Measurements from ENCODE around the gene RIMBP3B. TPM values are rescaled to one million over a fixed set of nuclear protein-coding genes. Genes with fewer than 3 reads are reported as not detected.
"Not testable (repeated sequence)": the region's sequence is repeated elsewhere in the genome, so short reads cannot be mapped to it uniquely, and the experiment has no call there.

The RIMBP3B gene, protein sequence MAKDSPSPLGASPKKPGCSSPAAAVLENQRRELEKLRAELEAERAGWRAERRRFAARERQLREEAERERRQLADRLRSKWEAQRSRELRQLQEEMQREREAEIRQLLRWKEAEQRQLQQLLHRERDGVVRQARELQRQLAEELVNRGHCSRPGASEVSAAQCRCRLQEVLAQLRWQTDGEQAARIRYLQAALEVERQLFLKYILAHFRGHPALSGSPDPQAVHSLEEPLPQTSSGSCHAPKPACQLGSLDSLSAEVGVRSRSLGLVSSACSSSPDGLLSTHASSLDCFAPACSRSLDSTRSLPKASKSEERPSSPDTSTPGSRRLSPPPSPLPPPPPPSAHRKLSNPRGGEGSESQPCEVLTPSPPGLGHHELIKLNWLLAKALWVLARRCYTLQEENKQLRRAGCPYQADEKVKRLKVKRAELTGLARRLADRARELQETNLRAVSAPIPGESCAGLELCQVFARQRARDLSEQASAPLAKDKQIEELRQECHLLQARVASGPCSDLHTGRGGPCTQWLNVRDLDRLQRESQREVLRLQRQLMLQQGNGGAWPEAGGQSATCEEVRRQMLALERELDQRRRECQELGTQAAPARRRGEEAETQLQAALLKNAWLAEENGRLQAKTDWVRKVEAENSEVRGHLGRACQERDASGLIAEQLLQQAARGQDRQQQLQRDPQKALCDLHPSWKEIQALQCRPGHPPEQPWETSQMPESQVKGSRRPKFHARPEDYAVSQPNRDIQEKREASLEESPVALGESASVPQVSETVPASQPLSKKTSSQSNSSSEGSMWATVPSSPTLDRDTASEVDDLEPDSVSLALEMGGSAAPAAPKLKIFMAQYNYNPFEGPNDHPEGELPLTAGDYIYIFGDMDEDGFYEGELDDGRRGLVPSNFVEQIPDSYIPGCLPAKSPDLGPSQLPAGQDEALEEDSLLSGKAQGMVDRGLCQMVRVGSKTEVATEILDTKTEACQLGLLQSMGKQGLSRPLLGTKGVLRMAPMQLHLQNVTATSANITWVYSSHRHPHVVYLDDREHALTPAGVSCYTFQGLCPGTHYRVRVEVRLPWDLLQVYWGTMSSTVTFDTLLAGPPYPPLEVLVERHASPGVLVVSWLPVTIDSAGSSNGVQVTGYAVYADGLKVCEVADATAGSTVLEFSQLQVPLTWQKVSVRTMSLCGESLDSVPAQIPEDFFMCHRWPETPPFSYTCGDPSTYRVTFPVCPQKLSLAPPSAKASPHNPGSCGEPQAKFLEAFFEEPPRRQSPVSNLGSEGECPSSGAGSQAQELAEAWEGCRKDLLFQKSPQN (N-terminal part only)
- total RNA-seq: under 0.01 TPM in 1 of 2 replicates, not detected in the other

DNA sequence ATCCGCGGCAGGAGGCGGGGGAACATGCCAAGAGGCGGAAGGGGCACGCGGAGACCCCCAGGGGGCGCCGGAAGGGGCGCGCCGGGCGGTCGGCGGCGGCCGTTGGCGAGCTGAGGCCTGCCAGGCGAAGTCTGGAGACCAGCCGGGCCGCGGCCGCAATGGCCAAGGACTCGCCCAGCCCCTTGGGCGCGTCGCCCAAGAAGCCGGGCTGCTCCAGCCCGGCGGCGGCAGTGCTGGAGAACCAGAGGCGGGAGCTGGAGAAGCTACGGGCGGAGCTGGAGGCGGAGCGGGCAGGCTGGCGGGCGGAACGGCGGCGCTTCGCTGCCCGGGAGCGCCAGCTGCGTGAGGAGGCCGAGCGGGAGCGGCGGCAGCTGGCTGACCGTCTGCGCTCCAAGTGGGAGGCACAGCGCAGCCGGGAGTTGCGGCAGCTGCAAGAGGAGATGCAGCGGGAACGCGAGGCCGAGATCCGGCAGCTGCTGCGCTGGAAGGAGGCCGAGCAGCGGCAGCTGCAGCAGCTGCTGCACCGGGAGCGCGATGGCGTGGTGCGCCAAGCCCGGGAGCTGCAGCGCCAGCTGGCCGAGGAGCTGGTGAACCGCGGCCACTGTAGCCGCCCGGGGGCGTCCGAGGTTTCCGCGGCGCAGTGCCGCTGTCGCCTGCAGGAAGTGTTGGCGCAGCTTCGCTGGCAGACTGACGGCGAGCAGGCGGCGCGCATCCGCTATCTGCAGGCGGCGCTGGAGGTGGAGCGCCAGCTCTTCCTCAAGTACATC, at the start of gene RIMBP3B:
RIMBP3B (plus strand) TSS at position 51 of the 767 bp plus-strand sequence; CDS start at position 159, 108 bp downstream.
- not testable (repeated sequence) for DNase-seq (ENCODE audit: low read depth in 2 of 2)

GRCh38 chr22:21357527-21357926, 26.0 kb upstream of the RIMBP3B start:
- DNase-seq (ENCODE audit: low read depth in 2 of 2): not testable (repeated sequence)

DNA sequence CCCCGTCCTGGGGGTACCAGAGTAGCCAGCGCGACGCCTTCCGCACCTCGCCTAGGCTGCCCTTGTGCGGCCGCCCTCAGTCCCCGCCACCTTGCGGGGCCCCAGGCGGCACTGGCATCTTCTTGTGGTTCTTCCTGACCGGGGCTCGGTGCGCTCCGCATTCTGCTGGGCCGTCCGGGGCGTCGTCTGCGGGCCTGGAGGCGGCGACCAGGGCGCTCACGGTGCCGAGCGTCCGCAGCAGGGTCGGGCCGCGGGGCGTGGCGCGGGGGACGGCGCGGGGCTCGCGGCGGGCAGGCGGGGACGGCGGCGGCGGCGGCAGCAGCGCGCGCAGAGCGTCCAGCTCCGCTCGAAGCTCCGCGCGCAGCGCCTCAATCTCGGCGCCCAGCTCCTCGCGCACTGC, 23.0 kb upstream of the RIMBP3B start:
- not testable (repeated sequence) for DNase-seq (ENCODE audit: low read depth in 2 of 2)

DNA sequence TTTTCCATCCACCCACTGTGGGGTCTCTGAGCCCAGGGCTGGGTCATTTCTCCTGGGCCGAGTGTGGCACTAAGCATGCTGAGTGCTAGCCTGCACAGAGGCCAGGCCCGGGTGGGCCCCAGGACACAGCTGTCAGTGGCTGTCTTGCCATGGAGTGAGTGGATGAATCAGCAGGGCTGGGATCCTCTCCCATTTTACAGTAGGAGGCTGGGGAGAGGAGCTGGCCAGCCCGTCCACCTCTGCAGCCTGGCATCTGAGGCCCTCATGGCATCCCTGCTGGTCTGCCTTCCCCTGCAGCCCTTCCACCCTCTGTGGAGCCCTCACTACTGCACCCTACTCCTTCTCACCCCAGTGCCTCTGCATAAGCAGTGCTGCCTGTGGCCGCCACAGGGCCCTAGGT, 21.1 kb upstream of the RIMBP3B start:
- not testable (repeated sequence) for DNase-seq (ENCODE audit: low read depth in 2 of 2)

- not testable (repeated sequence) for DNase-seq (ENCODE audit: low read depth in 2 of 2)
Measured at GRCh38 chr22:21363061-21363460, 20.5 kb upstream of the RIMBP3B start.

GRCh38 chr22:21363803-21364202, 19.7 kb upstream of the RIMBP3B start:
- not testable (repeated sequence) for DNase-seq (ENCODE audit: low read depth in 2 of 2)

- not testable (repeated sequence) for DNase-seq (ENCODE audit: low read depth in 2 of 2)
Measured at GRCh38 chr22:21364362-21364761, 19.2 kb upstream of the RIMBP3B start.

DNA sequence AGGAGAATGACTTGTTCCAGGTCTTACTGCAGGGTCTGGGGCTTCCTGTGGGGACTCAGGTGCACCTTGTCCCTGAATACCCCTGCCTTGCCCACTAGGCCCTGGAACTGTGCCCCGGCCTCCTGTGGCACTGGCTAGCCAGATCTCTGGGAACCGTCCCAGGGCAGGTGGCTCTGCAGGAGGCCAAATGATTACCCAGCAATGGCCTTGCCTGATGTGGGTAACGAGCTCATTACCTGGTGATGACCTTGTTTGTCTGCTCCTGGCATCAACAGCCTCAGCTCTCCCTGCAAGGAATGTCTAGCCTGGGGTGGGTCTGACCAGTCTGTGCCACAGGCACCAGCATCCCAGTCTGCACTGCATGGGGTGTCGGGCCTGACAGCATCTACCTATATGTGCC, 18.2 kb upstream of the RIMBP3B start:
- not testable (repeated sequence) for DNase-seq (ENCODE audit: low read depth in 2 of 2)

DNA sequence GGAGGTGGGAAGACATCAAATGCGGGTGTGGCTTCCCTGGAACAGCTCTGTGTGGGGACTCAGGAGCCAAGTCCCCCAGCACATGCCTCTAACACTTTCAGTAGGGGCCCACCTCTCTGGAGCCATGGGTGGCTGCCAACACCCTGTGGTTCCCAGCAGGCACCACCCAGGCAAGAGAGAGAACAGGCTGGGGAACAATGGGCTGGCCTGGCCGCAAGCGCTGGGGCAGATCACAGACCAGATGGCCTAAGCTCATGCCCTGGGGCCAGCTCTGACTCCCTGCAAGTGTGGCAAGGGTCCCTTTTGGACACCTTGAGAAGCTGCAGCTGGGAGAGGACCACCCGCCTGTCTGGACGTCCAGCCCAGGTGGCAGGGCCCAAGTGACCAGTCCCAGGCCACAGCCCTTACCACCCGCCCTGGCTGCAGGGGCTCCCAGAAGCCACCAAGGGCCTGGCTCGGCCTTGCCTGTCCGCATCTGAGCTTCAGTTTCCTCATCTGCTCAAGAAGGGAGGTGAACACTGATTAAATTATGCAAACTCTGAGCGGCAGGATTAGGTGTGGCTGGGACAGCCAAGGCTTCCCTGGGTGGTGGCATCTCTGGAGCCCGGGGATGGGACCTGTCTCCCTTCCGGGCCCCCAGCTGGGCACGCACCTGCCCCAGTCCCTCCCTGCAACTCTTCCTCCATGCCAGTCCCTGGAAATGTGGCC, 14.8 kb upstream of the RIMBP3B start:
- not testable (repeated sequence) for DNase-seq (ENCODE audit: low read depth in 2 of 2)

DNA sequence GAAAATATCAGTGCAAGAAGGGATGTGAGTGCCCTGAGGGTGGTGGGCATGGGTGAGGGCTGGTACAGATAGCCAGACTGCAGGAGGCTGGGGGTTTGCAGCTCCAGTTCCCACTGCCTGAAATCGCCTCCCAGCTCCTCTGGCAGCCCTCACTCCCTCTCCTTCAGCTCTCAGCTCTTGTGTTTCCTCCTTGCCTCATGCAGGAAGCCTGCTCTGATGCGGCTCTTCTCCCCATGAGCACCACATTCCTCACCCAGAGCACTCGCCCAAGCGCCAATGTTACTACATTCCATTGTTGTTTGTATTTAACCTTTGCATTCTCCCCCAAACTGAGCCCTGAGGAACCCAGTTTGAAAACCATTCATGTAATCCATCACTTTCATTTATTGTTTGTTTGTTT, 7.7 kb upstream of the RIMBP3B start:
- DNase-seq (ENCODE audit: low read depth in 2 of 2): not testable (repeated sequence)

- DNase-seq (ENCODE audit: low read depth in 2 of 2): not testable (repeated sequence)
Measured at GRCh38 chr22:21384468-21385357, 1.2 kb downstream of the RIMBP3B start.

DNA sequence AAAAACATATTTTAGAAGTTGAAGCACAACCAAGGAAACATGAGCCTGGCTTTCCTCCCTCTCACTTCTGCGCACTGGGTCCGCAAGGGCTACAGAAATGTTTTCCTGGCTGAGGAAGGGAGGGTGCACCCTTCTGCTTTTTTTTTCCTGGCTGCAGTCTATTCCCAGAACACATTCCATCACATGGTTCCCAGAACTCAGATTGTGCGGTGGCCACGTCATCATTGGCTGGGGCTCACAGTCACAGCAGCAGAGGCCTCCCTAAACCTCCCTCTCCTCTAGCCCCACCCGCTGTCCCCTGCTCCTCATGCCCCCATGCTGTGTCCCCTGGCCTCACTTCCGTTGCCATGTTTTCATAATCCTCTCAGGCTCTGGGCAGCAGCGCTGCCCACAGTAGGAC, 5.9 kb downstream of the RIMBP3B start:
- DNase-seq (ENCODE audit: low read depth in 2 of 2): not testable (repeated sequence)

DNA sequence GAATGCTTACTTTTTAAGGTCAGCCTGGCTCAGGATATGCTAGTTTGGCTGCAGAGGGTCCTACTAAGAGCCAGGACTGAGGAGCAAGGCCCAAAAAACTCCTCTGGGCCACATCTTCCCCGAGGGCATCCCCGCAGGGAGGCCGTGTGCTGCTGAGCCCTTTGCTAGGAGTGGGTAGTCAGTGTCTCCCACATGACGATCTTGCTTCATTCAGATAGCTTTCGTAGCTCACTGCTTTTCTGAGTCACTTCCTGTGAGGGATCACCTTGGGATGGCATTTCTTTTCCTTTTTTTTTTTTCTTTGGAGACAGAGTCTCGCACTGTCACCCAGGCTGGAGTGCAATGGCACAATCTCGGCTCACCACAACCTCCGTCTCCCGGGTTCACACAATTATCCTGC, 6.5 kb downstream of the RIMBP3B start:
- DNase-seq (ENCODE audit: low read depth in 2 of 2): not testable (repeated sequence)

- DNase-seq (ENCODE audit: low read depth in 2 of 2): not testable (repeated sequence)
Measured at GRCh38 chr22:21394613-21395012, 11.1 kb downstream of the RIMBP3B start.

DNA sequence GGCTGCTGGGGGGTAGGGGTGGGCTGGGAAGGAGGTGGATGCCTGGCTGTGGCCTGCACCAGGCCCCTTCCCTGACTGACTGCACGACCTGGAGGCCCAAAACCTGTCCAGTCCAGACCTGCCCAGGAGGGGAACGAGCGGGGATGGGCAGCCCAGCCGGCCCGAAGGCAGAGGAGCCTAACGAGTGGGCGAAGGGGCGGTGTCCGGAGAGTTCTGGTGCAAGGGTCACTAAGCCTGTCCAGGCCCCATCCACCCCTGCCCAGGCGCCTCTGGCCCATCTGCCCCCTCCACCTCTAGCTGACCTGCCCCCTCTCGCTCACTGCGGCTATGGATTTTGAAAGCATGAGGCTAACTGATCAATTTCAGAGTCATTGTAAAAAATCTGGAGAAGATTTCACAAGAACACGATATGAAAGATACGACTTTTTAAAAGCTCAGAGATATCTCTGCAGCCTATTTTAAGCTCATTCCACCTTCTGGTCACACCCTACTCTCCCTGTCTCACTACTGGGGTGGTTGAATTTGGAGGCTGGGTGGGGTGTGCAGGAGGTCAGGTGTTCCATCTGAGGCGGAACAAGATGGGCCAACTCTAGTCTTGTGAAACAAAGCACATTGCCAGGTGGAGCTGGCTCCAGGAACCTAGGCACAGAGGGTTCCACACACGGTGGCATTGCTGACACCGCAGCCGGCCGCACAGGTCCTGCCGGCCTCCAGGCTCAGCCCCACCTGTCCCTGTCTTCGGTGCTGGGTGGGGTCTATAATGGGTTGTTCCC, 17.8 kb downstream of the RIMBP3B start:
- DNase-seq (ENCODE audit: low read depth in 2 of 2): not testable (repeated sequence)

- DNase-seq (ENCODE audit: low read depth in 2 of 2): not testable (repeated sequence)
Measured at GRCh38 chr22:21402763-21403314, 19.3 kb downstream of the RIMBP3B start.

GRCh38 chr22:21407139-21407538, 23.6 kb downstream of the RIMBP3B start:
- not testable (repeated sequence) for DNase-seq (ENCODE audit: low read depth in 2 of 2)

- not testable (repeated sequence) for DNase-seq (ENCODE audit: low read depth in 2 of 2)
Measured at GRCh38 chr22:21407792-21408191, 24.2 kb downstream of the RIMBP3B start.

All from dermis microvascular lymphatic vessel endothelial cell (primary cell).